Ishikawa (cell line): Measurements from ENCODE around the gene CRYGD.

Source experiments
- CEBPB ChIP-seq: IDR thresholded peaks from 2 replicates; pipeline ENCODE4 v1.6.1; 2012
- CREB1 ChIP-seq: IDR thresholded peaks from 2 replicates; pipeline ENCODE4 v1.6.1; 2012; ENCODE audit warnings: low read depth
- EGR1 ChIP-seq: IDR thresholded peaks from 2 replicates; pipeline ENCODE4 v1.6.1; 2012
- EP300 ChIP-seq: IDR thresholded peaks from 2 replicates; pipeline ENCODE4 v1.6.1; 2012; ENCODE audit warnings: borderline replicate concordance
- FOXM1 ChIP-seq: IDR thresholded peaks from 2 replicates; pipeline ENCODE4 v1.6.1; 2012; ENCODE audit warnings: low read depth, borderline replicate concordance
- NFIC ChIP-seq: IDR thresholded peaks from 2 replicates; pipeline ENCODE4 v1.6.1; 2012
- RAD21 ChIP-seq: IDR thresholded peaks from 2 replicates; pipeline ENCODE4 v1.6.1; 2012; ENCODE audit warnings: low read depth
- TAF1 ChIP-seq: IDR thresholded peaks from 2 replicates; pipeline ENCODE4 v1.6.1; 2012; ENCODE audit warnings: low read depth, mild to moderate bottlenecking
- TCF12 ChIP-seq: IDR thresholded peaks from 2 replicates; pipeline ENCODE4 v1.6.1; 2012; ENCODE audit warnings: low read depth
- TEAD4 ChIP-seq: IDR thresholded peaks from 2 replicates; pipeline ENCODE4 v1.6.1; 2012
- YY1 ChIP-seq: IDR thresholded peaks from 2 replicates; pipeline ENCODE4 v1.6.1; 2012; ENCODE audit warnings: low read depth
- ZBTB7A ChIP-seq: IDR thresholded peaks from 2 replicates; pipeline ENCODE4 v1.6.1; 2012; ENCODE audit warnings: low read depth
- TF ChIP-seq, protein P1 (sequence below): IDR thresholded peaks from 2 replicates; pipeline ENCODE4 v1.6.1; 2012
- TF ChIP-seq, protein P2 (sequence below): IDR thresholded peaks from 2 replicates; pipeline ENCODE4 v1.6.1; 2012; ENCODE audit warnings: low read depth, mild to moderate bottlenecking
- TF ChIP-seq, protein P3 (sequence below): IDR thresholded peaks from 2 replicates; pipeline ENCODE4 v1.6.1; 2012

Gene CRYGD

DNA sequence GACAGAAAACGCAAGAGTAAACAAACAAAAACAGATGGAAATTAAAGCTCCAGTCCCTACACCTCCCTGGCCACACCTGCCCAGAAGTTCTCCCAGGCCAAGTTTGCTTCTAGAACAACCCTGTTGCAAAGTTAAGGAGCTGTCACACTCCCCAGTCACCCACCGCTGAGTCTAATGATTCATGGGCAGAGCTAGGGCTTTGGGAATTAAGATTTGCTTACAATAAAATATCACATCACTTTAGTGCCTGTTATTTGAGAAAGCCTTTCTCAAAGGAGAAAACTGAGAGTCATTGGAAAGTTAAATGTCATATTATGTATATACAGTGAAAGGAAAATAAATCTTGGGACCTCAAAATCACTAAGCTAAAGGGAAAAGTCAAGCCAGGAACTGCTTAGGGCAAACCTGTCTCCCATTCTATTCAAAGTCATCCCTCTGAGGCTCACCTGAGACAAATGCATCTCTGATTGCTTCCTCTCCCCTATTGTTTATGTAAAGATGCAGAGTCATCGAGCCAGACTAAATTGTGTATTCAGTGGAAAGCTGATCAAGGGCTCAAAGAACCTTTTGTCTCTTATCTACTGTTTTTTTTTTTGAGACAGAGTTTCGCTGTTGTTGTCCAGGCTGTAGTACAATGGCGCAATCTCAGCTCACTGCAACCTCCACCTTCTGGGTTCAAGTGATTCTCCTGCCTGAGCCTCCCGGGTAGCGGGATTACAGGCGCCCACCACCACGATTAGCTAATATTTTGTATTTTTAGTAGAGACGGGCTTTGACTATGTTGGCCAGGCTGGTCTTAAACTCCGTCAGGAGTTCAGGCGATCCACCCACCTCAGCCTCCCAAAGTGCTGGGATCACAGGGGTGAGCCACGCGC, 18.8 kb upstream of the CRYGD start:
- TF ChIP-seq, protein P1, sequence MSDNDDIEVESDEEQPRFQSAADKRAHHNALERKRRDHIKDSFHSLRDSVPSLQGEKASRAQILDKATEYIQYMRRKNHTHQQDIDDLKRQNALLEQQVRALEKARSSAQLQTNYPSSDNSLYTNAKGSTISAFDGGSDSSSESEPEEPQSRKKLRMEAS: no peak
- TF ChIP-seq, protein P2, sequence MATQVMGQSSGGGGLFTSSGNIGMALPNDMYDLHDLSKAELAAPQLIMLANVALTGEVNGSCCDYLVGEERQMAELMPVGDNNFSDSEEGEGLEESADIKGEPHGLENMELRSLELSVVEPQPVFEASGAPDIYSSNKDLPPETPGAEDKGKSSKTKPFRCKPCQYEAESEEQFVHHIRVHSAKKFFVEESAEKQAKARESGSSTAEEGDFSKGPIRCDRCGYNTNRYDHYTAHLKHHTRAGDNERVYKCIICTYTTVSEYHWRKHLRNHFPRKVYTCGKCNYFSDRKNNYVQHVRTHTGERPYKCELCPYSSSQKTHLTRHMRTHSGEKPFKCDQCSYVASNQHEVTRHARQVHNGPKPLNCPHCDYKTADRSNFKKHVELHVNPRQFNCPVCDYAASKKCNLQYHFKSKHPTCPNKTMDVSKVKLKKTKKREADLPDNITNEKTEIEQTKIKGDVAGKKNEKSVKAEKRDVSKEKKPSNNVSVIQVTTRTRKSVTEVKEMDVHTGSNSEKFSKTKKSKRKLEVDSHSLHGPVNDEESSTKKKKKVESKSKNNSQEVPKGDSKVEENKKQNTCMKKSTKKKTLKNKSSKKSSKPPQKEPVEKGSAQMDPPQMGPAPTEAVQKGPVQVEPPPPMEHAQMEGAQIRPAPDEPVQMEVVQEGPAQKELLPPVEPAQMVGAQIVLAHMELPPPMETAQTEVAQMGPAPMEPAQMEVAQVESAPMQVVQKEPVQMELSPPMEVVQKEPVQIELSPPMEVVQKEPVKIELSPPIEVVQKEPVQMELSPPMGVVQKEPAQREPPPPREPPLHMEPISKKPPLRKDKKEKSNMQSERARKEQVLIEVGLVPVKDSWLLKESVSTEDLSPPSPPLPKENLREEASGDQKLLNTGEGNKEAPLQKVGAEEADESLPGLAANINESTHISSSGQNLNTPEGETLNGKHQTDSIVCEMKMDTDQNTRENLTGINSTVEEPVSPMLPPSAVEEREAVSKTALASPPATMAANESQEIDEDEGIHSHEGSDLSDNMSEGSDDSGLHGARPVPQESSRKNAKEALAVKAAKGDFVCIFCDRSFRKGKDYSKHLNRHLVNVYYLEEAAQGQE: no peak
- TF ChIP-seq TEAD4 (no peak), TAF1 (no peak), YY1 (no peak), TCF12 (no peak), CREB1 (no peak), EGR1 (no peak), CEBPB (no peak), ZBTB7A (no peak), FOXM1 (no peak), NFIC (no peak), EP300 (no peak), RAD21 (no peak)
- TF ChIP-seq, protein P3, sequence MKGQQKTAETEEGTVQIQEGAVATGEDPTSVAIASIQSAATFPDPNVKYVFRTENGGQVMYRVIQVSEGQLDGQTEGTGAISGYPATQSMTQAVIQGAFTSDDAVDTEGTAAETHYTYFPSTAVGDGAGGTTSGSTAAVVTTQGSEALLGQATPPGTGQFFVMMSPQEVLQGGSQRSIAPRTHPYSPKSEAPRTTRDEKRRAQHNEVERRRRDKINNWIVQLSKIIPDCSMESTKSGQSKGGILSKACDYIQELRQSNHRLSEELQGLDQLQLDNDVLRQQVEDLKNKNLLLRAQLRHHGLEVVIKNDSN: no peak

DNA sequence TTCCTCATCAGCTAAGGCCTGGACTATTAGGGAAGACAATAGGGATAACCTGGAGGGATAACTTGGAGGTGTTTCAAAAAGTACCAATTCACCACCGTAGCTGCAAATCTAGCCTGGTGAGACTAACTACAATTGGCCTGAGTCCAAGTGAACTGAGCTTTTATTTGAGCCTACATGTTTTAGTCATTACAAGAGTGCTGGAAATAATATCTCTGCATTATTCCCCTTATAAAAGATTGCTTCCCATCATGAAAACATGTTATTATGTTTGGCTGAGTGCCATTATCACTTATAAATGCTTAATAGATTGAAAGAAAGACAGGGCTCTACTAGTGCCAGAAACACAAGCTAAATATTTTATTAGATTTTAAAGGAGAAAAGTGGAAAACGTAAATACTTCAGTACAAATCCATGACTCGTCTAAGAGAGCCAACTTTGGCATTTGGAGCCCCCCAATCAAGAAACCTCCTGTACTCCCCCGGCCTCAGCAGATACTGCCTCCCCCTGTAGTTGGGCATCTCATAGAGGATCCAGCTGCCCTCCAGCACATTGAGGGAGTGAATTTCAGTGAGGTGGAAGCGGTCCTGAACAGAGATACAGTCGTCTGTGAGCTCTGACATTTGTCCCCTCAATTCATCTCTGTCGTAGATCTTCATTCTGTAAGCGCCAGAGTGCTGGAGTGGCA, 18.1 kb upstream of the CRYGD start:
- no peak for TF ChIP-seq CEBPB
- no peak for TF ChIP-seq TCF12
- no peak for TF ChIP-seq ZBTB7A
- TF ChIP-seq, protein P3: no peak
- no peak for TF ChIP-seq EP300
- TF ChIP-seq, protein P2: no peak
- TF ChIP-seq NFIC: peak; percentile 47

DNA sequence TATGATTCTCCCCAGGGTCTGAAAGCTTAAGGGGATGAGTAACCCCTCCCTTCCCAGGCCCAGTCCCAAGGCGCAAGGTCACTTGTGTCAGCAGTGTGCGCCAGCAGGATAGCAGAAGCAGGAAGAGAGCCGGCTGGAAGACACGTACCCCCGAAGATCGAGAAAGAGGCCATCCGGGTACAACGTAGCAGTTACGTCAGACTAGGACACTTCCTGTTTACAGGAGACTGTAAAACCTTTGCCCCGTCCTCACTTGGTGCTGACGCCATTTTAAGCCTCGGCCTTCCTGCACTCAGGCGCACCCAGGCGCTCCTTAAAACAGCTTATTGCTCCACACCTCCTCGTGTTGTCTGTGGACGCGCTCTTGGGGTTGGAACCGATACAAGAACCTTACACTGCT, 15.1 kb upstream of the CRYGD start:
- TF ChIP-seq TCF12 (no peak), YY1 (no peak), EGR1 (no peak), RAD21 (no peak), EP300 (no peak), CEBPB (no peak), NFIC (no peak), ZBTB7A (no peak), CREB1 (no peak), TEAD4 (no peak), FOXM1 (no peak)
- TF ChIP-seq, protein P1: no peak

DNA sequence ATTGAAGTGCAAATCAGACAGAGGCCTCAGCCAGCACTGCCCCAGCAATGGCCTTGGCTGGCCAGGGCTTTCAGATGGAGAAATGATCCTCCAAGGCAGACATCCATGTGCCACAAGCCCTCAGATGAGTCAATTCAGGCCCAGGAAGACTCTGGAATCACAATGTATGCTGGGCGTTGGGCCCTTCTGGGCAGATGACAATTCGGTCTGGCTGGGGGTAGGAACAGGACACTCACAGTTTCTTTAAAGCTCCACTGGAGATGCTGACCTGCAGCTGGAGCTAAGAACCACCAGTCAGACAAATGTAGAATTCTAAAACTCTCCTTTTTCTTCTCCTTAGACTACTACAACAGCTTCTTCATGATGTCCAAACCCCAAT, 12.4 kb upstream of the CRYGD start:
- TF ChIP-seq NFIC (no peak), TCF12 (no peak), FOXM1 (no peak), EGR1 (no peak), TAF1 (no peak), RAD21 (no peak), EP300 (no peak), TEAD4 (no peak), CEBPB (no peak), ZBTB7A (no peak), CREB1 (no peak), YY1 (no peak)
- TF ChIP-seq, protein P1: no peak
- TF ChIP-seq, protein P2: no peak
- TF ChIP-seq, protein P3: no peak
